GM12878 (cell line): ENCODE data around the gene DNMT1. TPM values are rescaled to one million over a fixed set of nuclear protein-coding genes. Genes with fewer than 3 reads are reported as not detected.

ENCODE experiments used
- ATAC-seq: fragments of 200-7000 bp; cut with Tn5 transposase; 3 replicates; pipeline ENCODE4 v1.9.1; 2020; ENCODE audit warnings: mild to moderate bottlenecking, moderate library complexity
- BruUV-seq: library from RNA; stranded (reverse); fragments of 400-500 nt; replicated peaks from 2 replicates; lab custom pipeline; 2021; lab: Mats Ljungman, UMichigan
- CTCF ChIA-PET: fragments of 300-600 bp; sonication (Branson Sonifier 250); formaldehyde crosslinking; extraction: SDS; loops from one replicate; lab custom pipeline; 2021; ENCODE audit warnings: inconsistent platforms; lab: Yijun Ruan, JAX
- POLR2A ChIA-PET: fragments of 350-600 bp; formaldehyde crosslinking; extraction: SDS; loops from one replicate; lab custom pipeline; 2021; ENCODE audit warnings: inconsistent platforms; lab: Charles Lee
- RAD21 ChIA-PET: fragments of 300-600 bp; sonication (Branson Sonifier 250); formaldehyde crosslinking; loops from one replicate; lab custom pipeline; 2023; ENCODE audit warnings: antibody characterized with exemption; ENCODE audit not compliant: unreplicated experiment; lab: Charles Lee
- SMC1A ChIA-PET: fragments of 300-600 bp; sonication (Branson Sonifier 250); formaldehyde crosslinking; loops from one replicate; lab custom pipeline; 2023; ENCODE audit not compliant: unreplicated experiment, uncharacterized antibody; lab: Charles Lee
- DNase-seq: peaks from one replicate; pipeline ENCODE4 v3.0.0-alpha.2; 2011; ENCODE audit warnings: low read depth, low spot score
- FAIRE-seq: peaks from 3 replicates; lab custom pipeline; 2011; peaks lifted over from hg19 to GRCh38; lab: Jason Lieb, UNC
- H2AFZ ChIP-seq: 2 replicates; pipeline ENCODE4 v1.6.0; 2011; ENCODE audit warnings: low read depth, low read length, control low read depth; ENCODE audit not compliant: control insufficient read depth
- H3K27ac ChIP-seq: 2 replicates; pipeline ENCODE4 v1.5.1; 2011; ENCODE audit warnings: control low read depth; ENCODE audit not compliant: control insufficient read depth, insufficient read depth
- H3K27me3 ChIP-seq, 2 experiments: replicated peaks in 1 of 2; 2 replicates each; pipeline versions ENCODE4 v1.6.0 to v1.6.1; 2011; ENCODE audit warnings: low read length in 1 of 2; ENCODE audit not compliant: control insufficient read depth in 2 of 2, insufficient read depth in 2 of 2
- H3K36me3 ChIP-seq, 2 experiments: 2 replicates each; pipeline ENCODE4 v1.5.1; 2011; ENCODE audit warnings: low read length in 1 of 2; ENCODE audit not compliant: control insufficient read depth in 2 of 2, insufficient read depth in 2 of 2
- H3K4me1 ChIP-seq: 2 replicates; pipeline ENCODE4 v1.6.1; 2011; ENCODE audit warnings: mild to moderate bottlenecking, low read length, moderate library complexity, mixed read lengths; ENCODE audit not compliant: control insufficient read depth, insufficient read depth
- H3K4me2 ChIP-seq: 2 replicates; pipeline ENCODE4 v1.6.0; 2011; ENCODE audit warnings: control low read depth; ENCODE audit not compliant: control insufficient read depth, insufficient read depth
- H3K4me3 ChIP-seq: fragments of 200-600 bp; sonication (generic); 2 replicates; pipeline ENCODE4 v1.5.1; 2016
- H3K79me2 ChIP-seq: 2 replicates; pipeline ENCODE4 v1.6.0; 2011; ENCODE audit warnings: low read length; ENCODE audit not compliant: control insufficient read depth, insufficient read depth
- H3K9ac ChIP-seq: 2 replicates; pipeline ENCODE4 v1.8.0; 2011; ENCODE audit warnings: low read length, control low read depth, mixed read lengths; ENCODE audit not compliant: control insufficient read depth, insufficient read depth
- H3K9me3 ChIP-seq: replicated peaks from 3 replicates; pipeline ENCODE4 v1.5.1; 2011; ENCODE audit warnings: mild to moderate bottlenecking, low read length; ENCODE audit not compliant: control insufficient read depth, insufficient read depth
- H4K20me1 ChIP-seq: 2 replicates; pipeline ENCODE4 v1.6.0; 2011; ENCODE audit not compliant: control insufficient read depth, insufficient read depth
- BACH1 ChIP-seq: fragments of 450-650 bp; IDR thresholded peaks from 2 replicates; pipeline ENCODE4 v1.6.1; 2017; ENCODE audit warnings: mild to moderate bottlenecking, borderline replicate concordance
- CREM ChIP-seq: IDR thresholded peaks from 2 replicates; pipeline ENCODE4 v1.6.1; 2014; ENCODE audit warnings: antibody characterized with exemption, low read depth
- IKZF2 ChIP-seq, 2 experiments: fragments of 450-650 bp; IDR thresholded peaks; 2 replicates each; pipeline ENCODE4 v1.6.1; 2017; ENCODE audit warnings: mild to moderate bottlenecking in 2 of 2, moderate library complexity in 2 of 2
- LARP7 ChIP-seq: fragments of 450-650 bp; IDR thresholded peaks from 2 replicates; pipeline ENCODE4 v1.6.1; 2017; ENCODE audit warnings: mild to moderate bottlenecking
- NBN ChIP-seq: fragments of 450-650 bp; IDR thresholded peaks from 2 replicates; pipeline ENCODE4 v1.6.1; 2016
- NKRF ChIP-seq: fragments of 450-650 bp; conservative IDR thresholded peaks from 2 replicates; pipeline ENCODE4 v1.6.1; 2017; ENCODE audit warnings: mild to moderate bottlenecking, moderate library complexity
- POLR2AphosphoS5 ChIP-seq: IDR thresholded peaks from 2 replicates; pipeline ENCODE4 v1.6.1; 2011; ENCODE audit warnings: mild to moderate bottlenecking, low read length, inconsistent platforms
- REST ChIP-seq: IDR thresholded peaks from 2 replicates; pipeline ENCODE4 v1.6.1; 2012; ENCODE audit warnings: mild to moderate bottlenecking, low read depth, low read length
- SMAD5 ChIP-seq: IDR thresholded peaks from 2 replicates; pipeline ENCODE4 v1.6.1; 2016; ENCODE audit warnings: antibody characterized with exemption, low read depth
- SMARCA5 ChIP-seq: fragments of 450-650 bp; IDR thresholded peaks from 2 replicates; pipeline ENCODE4 v1.6.1; 2017; ENCODE audit warnings: mild to moderate bottlenecking
- TAF1 ChIP-seq: IDR thresholded peaks from 2 replicates; pipeline ENCODE4 v1.6.1; 2011; ENCODE audit warnings: mild to moderate bottlenecking, low read depth, low read length, borderline replicate concordance
- TBL1XR1 ChIP-seq: IDR thresholded peaks from 2 replicates; pipeline ENCODE4 v1.6.1; 2012; ENCODE audit warnings: low read depth, low read length, improper control_type of control experiment
- ZNF687 ChIP-seq: fragments of 450-650 bp; IDR thresholded peaks from 2 replicates; pipeline ENCODE4 v1.6.1; 2017; ENCODE audit warnings: mild to moderate bottlenecking, moderate library complexity
- whole genome bisulfite sequencing: methylation state at CpG from one replicate; pipeline ENCODE4 v1.1.6; 2016; ENCODE audit warnings: low lambda C conversion rate; ENCODE audit not compliant: insufficient replicate concordance, insufficient coverage; ENCODE audit errors: missing lambda C conversion rate; 5-methylcytosine and 5-hydroxymethylcytosine counted together
- in situ Hi-C: fragments of 300-500 bp; cut with MboI; formaldehyde crosslinking; loops from 9 replicates; pipeline ENCODE4 v1.14.3; 2018; ENCODE audit warnings: mixed read lengths
- intact Hi-C: fragments of 100-400 bp; cut with micrococcal nuclease; formaldehyde crosslinking; loops from one replicate; pipeline ENCODE4 v1.14.2; 2022; ENCODE audit not compliant: unreplicated experiment
- polyA plus RNA-seq, 11 experiments: library from polyadenylated mRNA; depleted of rRNA in 4 of 11; unstranded in 6 of 11; stranded (reverse) in 5 of 11; fragments of >200 nt; fragmentation: Nextera tagmentation in 4 of 11; fragmentation: Illumina TruSeq in 1 of 11; extraction: Ambion mirVana in 4 of 11; extraction: Trizol in 1 of 11; gene quantifications; 1 replicate in 1 of 11; 2 replicates in 10 of 11; pipeline versions ENCODE4 v1.2.1 to v1.2.3, GENCODE V29; 2011 to 2016; ENCODE audit warnings: inconsistent platforms in 2 of 11, missing spikeins in 2 of 11, low read depth in 1 of 11
- total RNA-seq, 4 experiments: library from RNA; depleted of rRNA in 3 of 4; stranded (reverse); fragments of >200 nt in 3 of 4; fragmentation: Illumina TruSeq in 1 of 4; extraction: Trizol in 1 of 4; gene quantifications; 2 replicates each; pipeline versions ENCODE4 v1.2.1 to v1.2.3, GENCODE V29; 2013 to 2021

Gene DNMT1
- total and polyA plus RNA-seq, 10 of the 15 experiments (the other 5 are each of a cell fraction or from before 2014, with no cell fraction given), result 70.0 to 290 (median 133) TPM

GRCh38 chr19:10230861-10231611 is 36.3 kb upstream of the DNMT1 start, which contains the start of gene S1PR2:
TSS of gene S1PR2 (minus strand) at chr19:10231331. CDS start at chr19:10224905, 6,426 bp downstream.
- FAIRE-seq, result no peak
- intact Hi-C loops (no loop called here), in situ Hi-C loops (loop anchor here (25.0 kb wide), 1 partner anchor 1094 kb away; the partner anchor contains the start of genes OR7G3 and ZNF317)
- Histone ChIP-seq H3K4me3 (peak within 1 kb of the TSS; percentile 90), H3K9me3 (no peaks in the 10 kb centered on the region), H4K20me1 (no peaks in the 10 kb centered on the region), H3K27ac (peak within 1 kb of the TSS; percentile 97), H2AFZ (peak within 1 kb of the TSS; percentile 59), H3K27me3 (no peaks in the 10 kb centered on the region), H3K36me3 (peaks cover 1 to 5% of the 10 kb centered on the region in 2 experiments; a peak in 1 of 4 replicates), H3K79me2 (peaks cover 45% of the 10 kb centered on the region), H3K9ac (peak within 1 kb of the TSS; percentile 96), H3K4me1 (peaks cover 44% of the 10 kb centered on the region), H3K4me2 (peak within 1 kb of the TSS; percentile 95)
- BruUV-seq, result no TSS peak
- no peak for DNase-seq
- SMC1A ChIA-PET, result interaction anchor here (1.4 to 8.8 kb wide), 3 partner anchors 14 to 19 kb away, joined by 4 to 78 read pairs (median 6); no protein-coding TSS in a partner anchor
- POLR2A ChIA-PET, result interaction anchor here (0.7 to 2.1 kb wide), 7 partner anchors 11 to 128 kb away, joined by 3 to 16 read pairs (median 3); partner anchors contain the start of genes ANGPTL6, DNMT1 and PPAN
- ATAC-seq, result peak; percentile 67
- WGBS, result 2% methylated on average over 43 of the region's 73 CpGs
- CTCF ChIA-PET, result interaction anchor here (1.0 to 9.8 kb wide), 2 partner anchors 17 to 40 kb away, joined by 5 to 148 read pairs; partner anchors contain the start of genes ICAM1 and MRPL4
- RAD21 ChIA-PET, result interaction anchor here (0.6 to 8.2 kb wide), 4 partner anchors 11 to 129 kb away, joined by 3 to 98 read pairs (median 5); partner anchors contain the start of gene MRPL4
- TF ChIP-seq IKZF2 (IDR thresholded peaks at IDR 0.05) (peak in 1 of 2 experiments; percentile 2; a peak in 1 of 4 replicates), TBL1XR1 (no peak), SMAD5 (no peak), SMARCA5 (peak; percentile 66), CREM (peak; percentile 95), POLR2AphosphoS5 (peak; percentile 29; the same call in 1 of the 2 replicates), NKRF (peak; percentile 64), BACH1 (peak; percentile 67; the same call in 1 of the 2 replicates), NBN (no peak; the same call in none of the 2 replicates), ZNF687 (no peak), REST (peak; percentile 2; the same call in 1 of the 2 replicates), LARP7 (peak; percentile 79; the same call in 1 of the 2 replicates), TAF1 (0 out of 2 replicates have a peak, but pooled peaks have one; percentile 31)
